Ureter (tissue), 1 donor: ENCODE measurements around the gene C1orf50. TPM values are rescaled to one million over a fixed set of nuclear protein-coding genes. Genes with fewer than 3 reads are reported as not detected.

Source experiments
- DNase-seq: peaks from one replicate; pipeline ENCODE4 v3.0.0-alpha.2; 2020; ENCODE audit warnings: low spot score
- total RNA-seq: library from RNA; stranded (reverse); gene quantifications from one replicate; pipeline ENCODE4 v1.2.4, GENCODE V29; 2023
- donor health status: DM: yes; HTN: yes; CAD: no.

The C1orf50 gene
- total RNA-seq, 1 donor from 2014 or later: 8.1 TPM

GRCh38 chr1:42759114-42759513 is 7.9 kb upstream of the C1orf50 start:
- no peak for DNase-seq

- no peak for DNase-seq
These were observed 5.5 kb upstream of the C1orf50 start for GRCh38 chr1:42761567-42761966.

- DNase-seq: no peak
These were observed 4.8 kb upstream of the C1orf50 start for GRCh38 chr1:42762269-42762668.

DNA sequence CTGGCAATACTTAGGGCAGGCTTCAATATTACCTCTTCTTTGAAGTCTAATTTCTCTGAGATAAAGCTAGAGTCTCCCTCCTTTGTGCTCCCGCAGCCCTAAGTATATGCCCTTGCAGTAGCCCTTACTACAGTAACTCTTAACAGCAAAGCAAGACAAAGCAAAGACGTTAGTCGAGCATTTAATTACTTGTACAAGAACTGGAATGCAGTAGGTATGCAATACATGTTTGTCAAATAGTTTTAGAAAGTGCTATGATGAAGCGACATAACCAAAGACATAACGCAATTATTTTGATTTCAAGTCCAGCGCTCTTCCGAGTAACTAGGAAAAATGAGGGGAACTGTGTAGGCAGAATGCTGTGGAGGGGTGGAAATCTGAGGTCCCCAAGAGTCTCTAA is 1.8 kb upstream of the C1orf50 start:
- DNase-seq: no peak

DNA sequence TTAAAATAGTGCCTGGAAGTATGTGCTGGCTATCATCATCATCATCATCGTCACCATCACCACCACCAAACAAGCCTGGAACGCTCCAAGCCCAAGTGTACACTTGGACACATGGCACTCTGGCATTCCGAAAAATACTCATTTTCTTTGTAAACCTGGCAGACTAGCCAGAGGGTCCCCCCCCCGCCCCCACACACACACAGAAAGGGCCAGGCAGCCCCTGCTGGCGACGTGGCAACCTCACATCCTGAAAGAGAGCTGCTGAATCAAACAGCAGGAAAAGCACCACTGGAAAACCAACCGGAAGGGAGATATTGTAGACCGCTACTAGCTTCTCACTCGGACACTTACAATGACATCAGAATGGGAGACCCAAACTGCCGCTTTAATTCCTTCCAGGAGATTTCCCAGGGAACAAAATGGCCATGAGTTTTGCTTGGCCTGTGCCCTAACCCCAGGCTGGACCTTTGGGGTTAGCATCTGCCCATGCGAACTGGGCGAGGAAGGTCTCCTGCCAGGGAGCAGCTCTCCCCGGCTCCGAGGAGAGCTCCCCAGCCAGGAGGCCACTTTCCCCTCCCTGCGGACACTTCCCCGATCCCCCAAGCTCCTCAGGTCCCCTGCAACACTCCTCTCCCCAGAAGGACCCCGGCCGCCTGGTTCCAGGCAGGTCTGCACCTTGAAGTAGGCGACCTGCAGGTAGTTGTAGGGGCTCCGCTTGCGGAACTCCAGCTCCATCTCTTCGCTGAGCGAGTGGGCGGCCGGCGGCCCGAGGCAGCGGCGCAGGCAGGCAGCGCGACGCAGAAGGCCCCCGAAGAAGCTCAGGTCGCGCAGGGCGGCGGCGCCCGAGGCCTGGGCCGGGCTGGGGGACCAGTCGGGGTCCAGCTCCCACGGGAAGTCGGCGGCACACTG is 963 bp upstream of the C1orf50 start:
- DNase-seq: no peak

DNA sequence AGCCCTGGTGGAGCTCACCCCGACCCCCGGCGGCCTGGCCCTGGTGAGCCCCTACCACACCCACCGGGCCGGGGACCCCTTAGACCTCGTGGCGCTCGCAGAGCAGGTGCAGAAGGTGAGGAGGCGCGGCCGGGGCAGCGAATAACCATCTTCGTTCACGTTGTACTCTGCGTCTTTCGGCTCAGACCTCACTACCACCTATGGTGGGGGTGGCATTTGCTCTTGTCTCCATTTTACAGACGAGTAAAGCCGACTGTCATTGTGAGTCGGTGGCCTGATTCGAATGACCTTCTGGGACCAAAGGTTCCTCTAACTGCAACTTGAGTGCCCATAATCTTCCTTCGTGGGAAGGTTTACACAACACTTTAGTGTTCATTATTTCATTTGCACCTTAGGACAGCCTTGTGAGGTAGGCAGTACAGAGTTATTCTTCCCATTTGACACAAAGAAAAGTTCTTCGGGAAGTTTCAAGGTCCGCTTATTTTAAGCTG is 506 bp downstream of the C1orf50 start:
- DNase-seq: no peak

DNA sequence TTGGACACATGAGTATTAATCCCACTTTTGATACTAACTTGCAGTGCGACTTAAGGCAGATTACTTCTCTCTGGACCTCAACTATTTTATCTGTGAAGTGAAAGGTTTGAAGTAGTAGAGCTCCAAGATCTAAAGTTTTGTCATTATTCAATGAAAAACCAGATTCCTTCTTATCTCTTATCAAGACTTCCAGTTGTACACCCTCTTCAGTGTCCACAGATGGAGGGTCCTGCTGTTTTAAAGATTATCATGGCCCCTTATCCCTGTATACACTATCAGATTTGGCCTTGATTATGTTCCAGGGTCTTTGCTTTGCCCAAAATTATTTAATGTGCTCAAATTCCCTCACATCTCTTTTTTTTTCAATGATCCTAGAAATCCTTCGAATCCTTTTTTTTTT is 1.1 kb downstream of the C1orf50 start:
- DNase-seq: no peak

GRCh38 chr1:42769811-42770210 is 2.8 kb downstream of the C1orf50 start:
- DNase-seq: no peak

- DNase-seq: no peak
These were observed 6.4 kb downstream of the C1orf50 start for GRCh38 chr1:42773420-42773819.

DNA sequence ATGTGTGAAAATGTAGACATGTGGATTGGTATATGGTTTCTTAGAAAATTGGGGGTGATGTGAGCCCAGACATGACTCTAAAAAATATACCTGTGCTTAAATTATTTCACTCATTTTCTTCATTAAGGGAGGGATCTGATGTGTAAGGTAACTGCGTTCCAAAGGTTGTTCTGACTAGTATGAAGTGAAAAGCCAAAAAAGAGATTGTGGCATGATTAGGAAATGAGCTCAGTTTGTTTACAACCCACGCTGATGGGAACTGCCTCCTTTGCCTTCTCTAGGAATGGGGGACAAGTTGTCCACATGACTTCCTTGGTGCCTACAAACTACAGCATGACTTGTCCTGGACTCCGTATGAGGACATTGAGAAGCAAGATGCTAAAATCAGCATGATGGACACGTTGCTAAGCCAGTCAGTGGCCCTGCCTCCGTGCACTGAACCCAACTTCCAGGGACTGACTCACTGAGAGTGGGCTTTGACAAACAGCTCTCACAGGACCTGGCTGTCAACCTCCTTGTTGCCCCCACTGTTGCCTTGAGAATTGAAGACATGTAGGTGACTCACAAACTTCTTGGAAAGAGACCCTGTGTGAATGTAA is 8.0 kb downstream of the C1orf50 start:
- no peak for DNase-seq

DNA sequence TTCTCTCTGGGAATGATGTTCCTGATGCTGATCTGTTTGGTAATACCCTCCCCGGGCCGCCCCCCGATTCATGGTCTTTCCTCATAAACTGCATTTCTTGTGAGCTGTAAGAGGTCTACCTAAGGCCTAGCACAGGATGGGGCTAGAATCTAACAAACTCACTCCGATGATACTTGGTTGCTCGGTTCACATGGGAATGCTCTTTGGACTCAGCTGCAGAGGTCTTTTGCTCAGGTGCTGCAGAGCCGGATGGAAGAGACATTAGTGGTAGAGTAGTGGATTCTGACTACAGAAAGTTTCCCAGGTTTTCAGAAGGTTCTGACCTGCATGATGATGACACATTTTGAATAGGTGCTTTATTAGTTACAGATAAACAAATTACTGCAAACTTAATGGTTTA is 9.5 kb downstream of the C1orf50 start:
- DNase-seq: no peak

GRCh38 chr1:42777852-42778251 is 10.8 kb downstream of the C1orf50 start:
- DNase-seq: no peak

- DNase-seq: no peak
These were observed 12.7 kb downstream of the C1orf50 start for GRCh38 chr1:42779725-42780124.

GRCh38 chr1:42780176-42780575 is 13.1 kb downstream of the C1orf50 start:
- DNase-seq: no peak

DNA sequence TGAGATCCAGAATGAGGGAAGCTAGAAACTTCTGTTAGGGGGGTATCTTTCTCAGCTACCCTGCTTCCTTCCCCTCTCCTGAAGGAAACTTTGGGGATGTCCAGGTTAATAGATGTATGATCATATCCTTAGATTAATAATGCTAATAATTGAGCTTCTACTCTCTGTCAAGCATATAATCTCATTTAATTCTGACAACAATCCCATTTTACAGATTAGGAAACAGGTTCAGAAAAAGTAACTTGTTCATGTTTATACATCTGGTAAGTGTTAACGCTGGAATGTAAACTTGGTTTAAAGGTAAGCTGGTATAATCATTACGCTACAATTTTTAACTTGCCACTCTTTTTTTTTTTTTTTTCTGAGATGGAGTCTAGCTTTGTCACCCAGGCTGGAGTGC is 16.0 kb downstream of the C1orf50 start:
- DNase-seq: no peak

- no peak for DNase-seq
These were observed 17.5 kb downstream of the C1orf50 start for GRCh38 chr1:42784547-42784945.

DNA sequence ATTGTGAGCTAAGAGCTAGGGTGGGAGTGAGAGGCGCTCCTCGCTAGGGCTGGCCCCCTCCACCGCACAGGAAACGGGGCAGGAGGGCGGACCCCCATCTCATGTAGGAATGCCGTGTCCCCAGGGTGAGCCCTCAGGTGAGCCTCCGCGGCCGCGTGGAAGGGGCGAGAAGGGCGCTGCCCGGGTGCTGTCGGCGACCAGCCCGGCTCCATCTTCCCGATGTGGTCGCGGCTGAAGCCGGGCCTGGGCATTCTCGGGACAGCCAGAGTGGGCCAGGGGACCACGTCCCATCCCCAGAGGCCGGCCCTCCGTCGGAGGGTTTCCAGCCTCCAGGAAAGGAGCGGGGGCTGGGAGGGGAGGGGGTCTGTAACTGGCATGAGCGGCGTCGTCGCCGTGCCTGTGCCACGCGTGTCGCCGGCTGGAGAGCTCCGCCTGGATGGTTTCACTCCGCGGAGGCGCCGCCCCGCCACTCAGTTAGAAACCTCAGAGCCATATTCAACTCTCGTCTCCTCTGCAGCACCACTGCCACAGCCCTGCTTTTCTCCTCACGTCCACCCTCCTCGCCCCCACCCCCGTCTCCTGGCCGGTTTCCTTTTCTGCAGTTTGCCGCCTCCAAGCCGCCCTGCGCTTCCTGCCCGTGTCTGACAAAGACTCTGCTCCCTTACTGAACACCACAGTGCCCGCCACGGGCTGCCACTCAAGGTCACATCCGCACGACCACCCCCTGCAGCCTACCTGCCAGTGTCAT is 18.1 kb downstream of the C1orf50 start, which contains the start of gene TMEM269:
Gene TMEM269 (plus strand): TSS at position 46 of the 748 bp plus-strand sequence. CDS start 4,903 bp downstream, outside the sequence.
- peak; percentile 49 for DNase-seq

DNA sequence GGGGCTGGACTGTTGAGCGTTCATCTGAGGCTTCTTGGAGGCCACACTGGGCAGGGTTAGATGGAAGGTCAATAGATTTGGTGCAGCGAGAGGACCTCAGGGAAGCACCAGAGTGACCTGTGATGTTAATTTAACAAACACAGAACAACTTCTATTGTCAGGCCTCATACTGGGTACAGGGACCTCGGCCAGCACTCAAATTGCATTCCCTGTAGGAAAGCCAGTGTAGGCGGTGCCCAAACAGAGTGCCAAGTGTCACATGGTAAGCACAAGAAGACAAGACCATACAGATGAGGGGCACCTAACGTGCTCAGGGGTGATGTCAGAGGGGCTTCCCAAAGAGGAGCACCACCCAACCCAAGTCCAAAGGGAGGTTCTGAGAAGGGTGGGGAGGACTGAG is 19.0 kb downstream of the C1orf50 start:
- no peak for DNase-seq

DNA sequence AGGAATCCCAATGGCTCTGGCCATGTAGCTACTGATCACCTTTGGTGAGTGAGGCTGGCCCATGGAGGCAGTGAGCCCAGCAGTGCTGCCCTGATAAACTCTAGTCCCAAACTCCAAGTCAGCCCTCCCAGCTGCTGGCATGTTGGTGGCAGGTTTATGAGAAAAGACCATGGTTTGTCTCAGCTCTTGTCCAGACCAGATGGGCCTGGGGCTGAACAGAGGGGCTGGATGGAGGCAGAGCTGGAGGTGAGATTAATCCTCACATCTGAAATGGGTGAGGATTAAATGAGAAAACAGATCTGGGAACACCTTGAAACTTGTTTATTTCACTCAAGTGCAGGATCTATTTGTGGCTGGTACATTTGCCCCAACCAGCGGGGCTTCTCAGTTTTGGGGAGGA is 21.0 kb downstream of the C1orf50 start:
- no peak for DNase-seq

- DNase-seq: no peak
These were observed 26.8 kb downstream of the C1orf50 start for GRCh38 chr1:42793824-42794223.

- no peak for DNase-seq
These were observed 30.4 kb downstream of the C1orf50 start for GRCh38 chr1:42797414-42797813.

GRCh38 chr1:42797979-42798378 is 30.9 kb downstream of the C1orf50 start:
- no peak for DNase-seq
